ENCODE measurements around the gene KEAP1. TPM values are rescaled to one million over a fixed set of nuclear protein-coding genes. Genes with fewer than 3 reads are reported as not detected.

Gene KEAP1
- total RNA-seq, 1 donor from 2014 or later: 82.5 TPM

- Mint-ChIP-seq H3K4me3 (no peak overlapping the region), H3K4me1 (no peaks in the 10 kb centered on the region), H3K27ac (ENCODE audit: unreplicated experiment) (no peak overlapping the region), H3K27me3 (ENCODE audit: low read depth) (no peaks in the 10 kb centered on the region), H3K9me3 (no peaks in the 10 kb centered on the region), H3K36me3 (ENCODE audit: low read depth) (peaks cover 16% of the 10 kb centered on the region)
- TF ChIP-seq CTCF (conservative IDR thresholded peaks at IDR 0.05): no peak
- DNase-seq (ENCODE audit: low read depth, low spot score): no peak
Measured at GRCh38 chr19:10486551-10486950, 16.6 kb downstream of the KEAP1 start.

GRCh38 chr19:10478903-10479384 is 24.2 kb downstream of the KEAP1 start:
- no peaks in the 10 kb centered on the region for H3K9me3 Mint-ChIP-seq
- H3K4me3 Mint-ChIP-seq: no peak overlapping the region
- H3K4me1 Mint-ChIP-seq: peaks cover 9% of the 10 kb centered on the region
- peaks cover 17% of the 10 kb centered on the region for H3K27me3 Mint-ChIP-seq (ENCODE audit: low read depth)
- no peak overlapping the region for H3K27ac Mint-ChIP-seq (ENCODE audit: unreplicated experiment)
- TF ChIP-seq CTCF (conservative IDR thresholded peaks at IDR 0.05): peak; percentile 67
- DNase-seq (ENCODE audit: low read depth, low spot score): peak; percentile 61
- no peaks in the 10 kb centered on the region for H3K36me3 Mint-ChIP-seq (ENCODE audit: low read depth)

GRCh38 chr19:10478476-10478875 is 24.7 kb downstream of the KEAP1 start:
- Mint-ChIP-seq H3K4me3 (no peak overlapping the region), H3K36me3 (ENCODE audit: low read depth) (no peaks in the 10 kb centered on the region), H3K27me3 (ENCODE audit: low read depth) (peaks cover 17% of the 10 kb centered on the region), H3K4me1 (peaks cover 9% of the 10 kb centered on the region), H3K27ac (ENCODE audit: unreplicated experiment) (no peak overlapping the region), H3K9me3 (no peaks in the 10 kb centered on the region)
- TF ChIP-seq CTCF (conservative IDR thresholded peaks at IDR 0.05): no peak
- DNase-seq (ENCODE audit: low read depth, low spot score): no peak

DNA sequence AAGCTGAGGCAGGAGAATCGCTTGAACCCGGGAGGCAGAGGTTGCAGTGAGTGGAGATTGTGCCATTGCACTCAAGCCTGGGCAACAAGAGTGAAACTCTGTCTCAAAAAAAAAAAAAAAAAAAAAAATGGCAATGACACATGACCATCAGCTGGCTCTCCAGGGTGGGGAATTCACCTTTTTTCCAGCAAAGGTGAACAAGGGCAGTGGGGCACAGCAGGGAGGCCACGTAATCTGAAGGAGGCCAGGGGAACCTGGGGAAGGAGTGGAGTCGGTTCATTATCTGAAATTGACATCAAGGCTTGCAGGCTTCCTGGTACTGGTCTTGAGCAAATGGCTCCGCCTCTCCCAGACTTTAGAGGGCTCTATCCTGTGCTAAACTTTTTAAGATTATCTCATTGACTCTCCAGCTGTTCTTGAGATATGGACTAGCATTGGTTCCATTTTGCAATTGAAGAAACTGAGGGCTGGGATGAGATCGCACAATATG is 28.1 kb downstream of the KEAP1 start:
- no peak overlapping the region for H3K27ac Mint-ChIP-seq (ENCODE audit: unreplicated experiment)
- H3K36me3 Mint-ChIP-seq (ENCODE audit: low read depth): no peaks in the 10 kb centered on the region
- no peak for DNase-seq (ENCODE audit: low read depth, low spot score)

GRCh38 chr19:10473192-10473591 is 30.0 kb downstream of the KEAP1 start:
- no peak for DNase-seq (ENCODE audit: low read depth, low spot score)
- H3K4me1 Mint-ChIP-seq: peaks cover 3% of the 10 kb centered on the region
- H3K27me3 Mint-ChIP-seq (ENCODE audit: low read depth): peaks cover 5% of the 10 kb centered on the region
- H3K9me3 Mint-ChIP-seq: no peaks in the 10 kb centered on the region
- no peaks in the 10 kb centered on the region for H3K36me3 Mint-ChIP-seq (ENCODE audit: low read depth)
- no peak overlapping the region for H3K27ac Mint-ChIP-seq (ENCODE audit: unreplicated experiment)
- no peak for TF ChIP-seq CTCF (conservative IDR thresholded peaks at IDR 0.05)
- H3K4me3 Mint-ChIP-seq: no peak overlapping the region

More for the DNA sequence above, 28.1 kb downstream of the KEAP1 start:
- H3K4me1 Mint-ChIP-seq: peaks cover 12% of the 10 kb centered on the region
- H3K4me3 Mint-ChIP-seq: no peak overlapping the region
- no peaks in the 10 kb centered on the region for H3K9me3 Mint-ChIP-seq
- no peak for TF ChIP-seq CTCF (conservative IDR thresholded peaks at IDR 0.05)
- H3K27me3 Mint-ChIP-seq (ENCODE audit: low read depth): peaks cover 17% of the 10 kb centered on the region
